HT-29 (cell line): ENCODE data around the gene HABP4. TPM values are rescaled to one million over a fixed set of nuclear protein-coding genes. Genes with fewer than 3 reads are reported as not detected.
"Not testable (repeated sequence)": the region's sequence is repeated elsewhere in the genome, so short reads cannot be mapped to it uniquely, and the experiment has no call there.

Experiments
- DNase-seq: peaks from one replicate; pipeline ENCODE4 v3.0.0-alpha.2; 2015; ENCODE audit warnings: low spot score
- total RNA-seq: library from RNA; depleted of rRNA; stranded (reverse); fragments of >200 nt; shearing (Covaris generic); gene quantifications from 2 replicates; pipeline ENCODE4 v1.2.3, GENCODE V29; 2014

The HABP4 gene
- total RNA-seq, 1 experiment from 2014 or later: 5.0 TPM

DNA sequence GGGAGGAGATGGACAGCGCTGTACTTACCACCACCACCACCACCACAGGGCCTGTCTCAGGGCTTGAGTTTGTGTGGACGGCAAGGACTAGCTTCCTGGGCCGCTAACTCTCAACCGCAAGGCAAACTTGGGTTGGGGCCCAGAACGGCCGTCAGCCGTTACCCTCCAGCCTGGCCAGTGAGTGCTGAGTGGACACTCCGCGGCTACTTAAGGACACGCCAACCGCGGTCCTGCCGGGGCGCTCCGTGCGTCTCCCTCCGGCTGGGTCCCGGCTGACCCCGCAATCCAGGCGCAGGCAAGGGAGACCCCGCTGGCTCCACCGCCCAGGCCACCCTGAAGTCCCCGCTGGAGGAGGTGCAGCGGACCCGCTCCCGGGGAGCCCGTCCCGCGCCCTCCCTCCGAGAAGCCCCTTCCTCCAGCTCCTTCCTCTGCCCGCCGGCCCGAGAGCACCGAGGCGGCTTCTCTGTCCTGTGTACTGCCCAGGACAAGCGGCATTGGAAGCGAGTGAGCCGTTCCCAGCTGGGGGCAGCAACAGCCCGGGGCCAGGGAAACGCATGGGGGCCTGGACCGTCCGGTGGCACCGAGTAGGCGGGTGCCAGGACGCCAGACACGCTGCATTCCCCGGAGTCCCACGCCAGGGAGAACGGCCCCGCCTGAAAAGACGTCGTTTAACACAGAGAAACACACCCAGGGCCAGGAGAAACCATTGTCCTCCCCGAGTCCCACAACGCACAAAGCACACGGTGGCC lies 46.6 kb downstream of the HABP4 start:
- DNase-seq: no peak

DNA sequence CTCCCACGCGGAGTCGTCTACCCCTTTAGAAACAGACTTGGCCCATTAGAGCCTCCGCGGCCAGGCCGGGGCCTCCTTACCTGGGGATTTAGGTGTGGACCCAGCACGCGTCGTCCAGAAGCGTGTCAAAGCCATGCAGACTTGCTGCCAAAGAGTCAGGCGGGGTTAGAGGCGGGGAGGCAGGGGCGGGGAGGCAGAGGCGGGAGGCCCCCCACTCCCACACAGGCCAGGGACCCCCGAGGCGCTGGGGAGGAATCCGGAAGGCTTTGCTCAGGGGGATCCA lies 47.1 kb downstream of the HABP4 start:
- no peak for DNase-seq

DNA sequence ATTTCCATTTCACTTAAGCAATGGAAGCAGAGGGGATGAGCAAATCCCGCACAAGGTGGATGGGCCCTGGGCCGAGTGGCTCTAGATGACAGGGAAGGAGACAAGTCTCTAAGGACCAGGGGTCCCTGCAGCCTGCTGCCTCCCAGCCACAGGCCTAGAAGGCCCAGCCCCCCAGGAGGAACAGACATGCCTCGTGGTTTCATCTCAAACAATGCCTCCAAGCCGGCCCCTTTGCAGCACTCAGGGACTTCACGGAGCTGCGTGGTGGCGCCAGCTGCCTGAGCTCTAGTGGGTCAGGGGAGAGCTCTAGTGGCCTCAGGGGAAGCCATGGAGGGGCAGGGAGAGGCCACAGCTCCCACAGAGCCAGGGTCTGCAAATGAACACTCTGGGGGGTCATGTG lies 48.8 kb downstream of the HABP4 start:
- no peak for DNase-seq

DNA sequence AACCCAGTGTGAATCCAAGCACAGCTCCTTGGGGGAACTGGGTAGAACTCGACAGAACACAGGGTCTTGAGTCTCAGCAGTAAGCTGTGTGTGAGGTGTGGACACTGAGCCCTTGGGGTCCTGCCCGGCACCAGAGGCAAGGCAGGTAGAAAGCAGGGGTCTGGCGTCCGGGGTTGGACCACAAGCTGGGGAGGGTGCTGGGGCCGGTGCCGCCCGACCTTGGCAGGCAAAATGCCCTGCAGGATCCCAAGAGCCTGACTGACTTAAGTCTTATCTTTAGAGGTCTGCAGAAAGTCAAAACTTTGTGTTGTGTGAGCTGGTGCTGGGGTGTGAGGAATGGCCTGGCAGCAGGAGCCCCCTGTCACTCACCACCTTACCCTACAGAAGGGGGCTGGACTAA lies 49.3 kb downstream of the HABP4 start:
- no peak for DNase-seq

DNA sequence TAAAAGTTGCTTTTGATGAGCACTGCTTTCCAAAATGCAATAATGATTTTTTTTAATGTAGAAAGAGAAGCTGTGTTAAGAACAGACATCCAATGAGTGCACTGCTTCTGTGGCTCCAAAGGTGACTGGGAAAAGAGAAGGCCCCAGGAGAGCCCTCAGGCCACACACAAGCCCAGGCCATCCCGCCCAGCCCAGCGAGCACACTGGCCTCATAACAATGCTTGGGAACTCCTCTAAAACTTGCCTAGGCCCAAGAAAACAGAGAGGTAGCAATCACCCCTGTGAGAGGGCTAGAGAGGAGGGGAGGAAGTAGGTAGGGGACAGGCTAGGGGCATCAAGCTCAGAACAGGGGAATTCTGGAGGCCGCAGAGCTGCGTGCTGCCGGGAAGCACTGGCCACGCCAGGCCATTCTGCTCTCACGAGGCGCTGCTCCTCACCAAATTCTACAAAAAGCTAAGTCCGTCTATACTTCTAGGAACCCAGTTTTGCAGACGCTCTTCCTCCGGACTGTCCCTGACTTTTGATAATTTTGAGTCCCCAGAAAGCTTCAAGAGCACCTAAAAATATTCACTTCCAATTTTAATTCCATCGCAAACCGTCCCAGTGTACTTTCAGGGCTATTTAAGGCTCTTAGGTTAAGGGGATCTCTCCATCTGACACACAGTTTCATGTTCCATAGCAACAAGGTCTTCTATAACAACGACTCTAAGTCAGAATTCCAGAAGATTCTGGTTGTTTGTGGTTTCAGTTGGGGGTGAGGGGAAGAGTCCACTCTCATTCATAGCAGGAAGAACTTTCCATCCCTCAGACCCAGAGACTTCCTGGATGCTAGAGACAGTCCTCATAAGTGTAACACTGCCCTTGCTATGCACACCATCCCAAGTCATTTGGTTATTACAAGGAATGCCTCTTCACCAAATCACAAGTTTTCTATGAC lies 51.0 kb downstream of the HABP4 start:
- DNase-seq: no peak

DNA sequence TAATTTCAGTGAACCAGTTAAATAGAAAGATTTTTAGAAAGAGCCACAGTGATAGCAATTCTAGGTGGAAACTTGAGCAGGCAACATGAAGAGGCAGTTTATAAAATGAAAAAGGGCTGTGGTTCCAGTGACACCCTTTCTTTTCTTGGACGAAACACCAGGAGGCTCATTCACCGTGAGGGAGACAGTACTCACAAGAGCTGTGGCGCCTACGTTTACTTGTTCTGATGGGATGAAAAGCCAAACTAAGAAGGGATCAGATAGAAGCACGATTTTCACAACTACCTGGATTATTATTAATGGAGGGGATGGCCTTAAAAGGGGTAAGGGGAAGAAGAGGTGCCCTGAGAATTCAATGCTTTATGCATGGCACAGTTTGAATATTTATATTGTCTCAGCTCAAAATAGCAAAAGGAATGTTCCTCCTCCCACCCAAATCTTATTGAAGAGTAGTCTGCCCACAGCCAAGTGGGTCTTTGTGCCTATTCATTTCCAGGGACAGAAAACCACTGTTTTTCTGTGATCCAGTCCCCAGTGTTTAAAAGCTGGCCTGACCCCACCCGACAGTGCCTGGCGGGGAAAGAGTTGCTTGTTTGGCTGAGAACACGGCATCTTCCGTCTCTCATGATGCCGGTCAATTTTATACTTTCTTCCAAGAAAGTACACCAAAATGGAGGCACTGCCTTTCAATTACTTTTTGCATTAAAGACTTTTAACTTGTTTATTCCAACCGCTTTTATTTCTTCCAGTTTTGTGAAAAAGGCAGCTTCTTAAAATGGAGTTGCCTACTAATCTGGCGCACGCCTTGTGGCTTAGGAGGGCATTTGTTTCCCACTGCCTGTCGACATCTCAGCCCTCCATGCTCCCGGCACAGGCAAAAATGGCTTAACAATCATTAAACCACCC lies 51.9 kb downstream of the HABP4 start:
- DNase-seq: no peak

DNA sequence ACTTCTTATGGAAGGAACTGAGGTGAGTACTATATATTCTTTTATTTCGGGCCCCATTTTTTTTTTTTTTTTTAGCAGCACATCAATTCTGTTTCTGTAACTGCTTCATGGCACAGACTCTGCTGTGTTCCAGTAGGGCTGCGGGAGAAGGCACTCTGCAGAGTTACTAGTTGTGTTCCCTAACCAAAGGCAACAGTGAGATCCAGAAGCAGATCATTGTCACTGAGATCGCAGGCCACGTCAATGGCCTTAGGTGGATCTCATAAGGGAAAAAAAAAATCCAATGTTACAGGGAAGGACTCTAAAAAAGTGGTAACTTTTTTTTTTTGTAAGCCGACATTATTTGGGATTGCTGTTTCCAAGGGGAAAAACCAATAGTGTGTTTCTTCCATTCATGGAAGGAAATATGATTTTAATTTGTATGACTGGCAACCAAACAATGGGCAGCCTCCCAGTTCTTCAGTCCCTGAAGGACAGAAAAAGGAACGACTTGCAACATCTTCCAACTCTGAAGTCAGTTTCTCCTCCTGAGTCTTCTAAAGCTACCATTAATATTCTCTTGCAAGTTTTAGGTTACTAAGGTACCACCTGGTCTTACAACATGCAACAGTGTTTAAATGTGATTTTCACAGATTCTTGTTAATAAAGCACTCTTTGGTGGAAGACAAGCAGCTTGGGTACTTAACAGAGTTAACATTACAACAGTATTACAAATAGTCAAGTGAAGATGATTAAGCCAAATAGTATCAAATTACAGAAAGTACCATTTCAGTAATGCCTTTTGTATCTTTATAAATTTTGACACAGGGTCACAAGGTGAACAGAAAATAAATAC lies 52.8 kb downstream of the HABP4 start:
- DNase-seq: no peak

DNA sequence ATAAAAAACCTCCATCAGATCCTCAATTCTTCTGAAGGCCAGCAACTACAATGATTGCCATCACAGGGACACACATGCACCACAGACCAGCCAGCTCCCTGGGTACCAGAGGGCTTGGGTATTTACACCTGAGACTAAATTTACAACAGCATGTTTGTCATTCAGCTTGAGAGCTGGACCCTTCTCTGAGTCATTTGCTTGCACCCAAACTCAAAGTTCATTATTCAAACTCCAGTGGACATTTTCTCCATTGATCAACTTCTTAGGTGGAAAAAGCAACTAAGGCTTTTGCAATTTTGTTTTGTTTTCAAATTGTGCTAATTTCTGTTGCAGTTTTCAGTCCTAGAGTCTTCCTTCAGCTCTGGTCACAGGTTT lies 53.4 kb downstream of the HABP4 start:
- not testable (repeated sequence) for DNase-seq

DNA sequence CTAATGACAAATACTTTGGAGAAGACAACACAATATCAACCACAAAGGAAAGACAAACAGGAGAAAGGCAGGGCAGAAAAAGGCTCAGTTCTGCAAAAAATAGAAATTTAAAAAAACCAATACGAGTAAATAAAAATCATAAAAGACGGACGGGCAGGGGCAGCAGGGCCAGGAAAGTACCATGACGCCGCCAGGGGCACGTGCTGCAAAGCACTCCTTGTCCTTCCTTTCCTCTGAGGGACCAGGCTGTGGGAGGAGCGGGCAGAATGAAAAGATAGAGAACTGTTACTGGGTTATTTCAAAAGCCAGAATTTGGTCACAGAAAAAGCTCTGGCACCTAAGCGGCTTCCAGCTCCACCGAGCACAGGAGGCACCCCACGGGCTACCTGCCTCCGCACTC lies 53.9 kb downstream of the HABP4 start:
- no peak for DNase-seq

DNA sequence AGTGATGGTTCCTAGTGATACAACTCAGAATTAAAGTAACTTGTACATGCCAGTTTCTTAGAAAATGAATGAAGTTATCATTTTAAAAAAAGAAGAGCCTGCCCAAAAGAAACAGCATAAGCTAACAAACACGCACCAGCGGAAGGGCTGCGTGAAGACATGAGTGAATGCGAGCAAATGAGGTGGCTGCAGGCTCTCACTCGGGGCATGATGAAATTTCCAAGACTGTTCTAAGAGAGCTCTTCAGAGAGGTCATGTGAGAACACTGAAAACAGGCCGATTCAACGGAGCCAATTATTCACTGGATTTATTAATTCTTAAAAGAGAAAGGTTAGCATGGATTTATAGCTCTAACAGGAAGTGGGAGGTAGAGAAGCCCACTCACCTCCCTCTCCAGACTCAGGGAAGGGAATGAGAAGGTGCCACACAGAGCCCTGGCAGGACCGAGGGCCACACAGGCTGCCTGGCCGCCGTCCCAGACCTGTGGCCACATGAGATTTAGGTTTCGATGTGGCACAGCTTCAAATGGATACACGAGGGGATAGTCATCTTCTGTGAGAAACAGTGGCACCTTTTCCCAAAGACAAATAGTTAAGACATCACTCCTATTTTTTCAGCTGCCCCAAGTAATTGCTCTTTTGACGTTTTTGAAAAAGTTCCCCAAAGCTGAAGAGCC lies 55.5 kb downstream of the HABP4 start:
- no peak for DNase-seq

DNA sequence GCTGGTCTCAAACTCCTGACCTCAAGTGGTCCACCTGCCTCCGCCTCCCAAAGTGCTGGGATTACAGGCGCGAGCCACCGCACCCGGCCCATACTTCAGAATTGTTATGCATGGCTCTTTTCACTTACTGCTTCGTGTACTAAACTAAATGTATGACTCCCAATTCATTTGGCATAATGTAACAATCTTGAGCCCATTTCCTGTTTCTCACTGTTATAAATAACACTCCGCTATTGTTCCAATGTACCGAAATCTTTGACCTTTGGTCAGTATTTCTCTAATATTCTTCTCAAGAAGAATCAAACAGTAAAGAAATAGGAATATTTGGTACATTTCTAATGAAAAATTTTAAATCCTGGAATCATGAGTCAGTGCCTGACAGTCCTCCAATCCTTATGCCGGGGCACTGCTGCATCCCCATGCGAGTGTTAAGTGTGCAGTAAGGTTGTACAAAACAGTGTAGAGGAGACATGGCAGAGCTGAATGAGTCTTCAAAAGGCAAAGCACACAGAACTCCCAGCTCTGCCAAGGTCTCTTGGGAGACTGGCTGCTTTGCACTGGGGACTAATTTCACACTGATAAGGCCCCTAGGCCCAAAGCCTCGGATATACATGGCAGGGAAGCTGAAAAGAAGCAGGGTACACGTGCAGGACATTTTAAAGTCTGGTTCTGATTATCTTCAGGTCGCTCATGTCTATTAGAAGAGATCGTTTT lies 58.4 kb downstream of the HABP4 start:
- DNase-seq: no peak

DNA sequence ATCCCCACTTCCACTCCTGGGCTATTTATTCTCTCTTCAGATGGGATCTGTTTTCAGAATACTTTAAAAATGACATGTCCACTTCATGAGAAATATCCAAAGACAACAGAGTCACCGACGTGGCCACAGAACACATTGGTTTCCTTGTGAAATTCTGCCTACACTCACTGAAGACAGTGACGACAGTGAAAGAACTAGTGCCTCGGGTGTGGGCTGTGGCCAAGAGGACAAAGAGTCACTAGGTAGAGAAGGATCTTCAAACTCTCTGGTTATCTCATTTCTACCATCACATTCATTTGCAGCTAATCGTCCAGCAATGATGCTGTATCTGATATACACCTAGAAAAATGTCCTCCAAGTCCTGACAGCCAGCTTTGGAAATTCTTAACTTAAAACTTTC lies 59.1 kb downstream of the HABP4 start:
- no peak for DNase-seq

DNA sequence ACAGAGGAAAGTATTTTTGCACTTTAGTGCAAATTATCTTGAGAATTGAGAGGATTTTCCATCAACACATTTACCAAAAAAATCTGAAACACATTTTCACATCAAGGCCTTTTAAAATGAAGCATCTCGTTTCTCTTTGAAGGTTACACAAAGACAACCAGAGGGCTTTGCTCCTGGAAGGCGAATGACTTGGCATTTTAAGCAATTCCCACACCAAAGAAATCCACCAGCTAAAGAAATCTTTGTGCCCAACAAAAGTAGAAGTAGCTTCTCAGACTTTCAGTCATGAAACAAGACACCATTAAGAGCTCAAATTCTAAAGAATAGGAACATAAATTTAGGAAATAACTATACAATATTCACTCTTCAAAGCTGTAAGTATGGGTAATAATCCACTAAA lies 59.9 kb downstream of the HABP4 start:
- no peak for DNase-seq

DNA sequence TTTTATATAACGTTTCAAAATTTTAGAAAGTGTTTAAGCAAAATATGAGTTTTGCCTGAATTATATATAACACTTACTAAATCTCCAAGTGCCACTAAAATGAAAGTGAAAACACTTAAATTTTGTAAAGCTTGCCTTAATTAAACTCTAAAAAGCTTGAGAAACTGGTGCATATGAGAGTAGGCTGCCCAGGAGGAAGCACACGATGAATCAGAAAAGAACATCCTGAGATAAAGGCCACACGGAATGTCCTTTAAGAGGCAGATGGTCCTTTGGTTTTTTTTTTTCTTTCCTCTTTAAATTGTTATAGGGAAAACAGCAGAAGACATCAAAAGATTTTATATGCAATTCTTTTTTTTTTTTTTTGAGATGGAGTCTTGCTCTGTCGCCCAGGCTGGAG lies 60.3 kb downstream of the HABP4 start:
- no peak for DNase-seq

DNA sequence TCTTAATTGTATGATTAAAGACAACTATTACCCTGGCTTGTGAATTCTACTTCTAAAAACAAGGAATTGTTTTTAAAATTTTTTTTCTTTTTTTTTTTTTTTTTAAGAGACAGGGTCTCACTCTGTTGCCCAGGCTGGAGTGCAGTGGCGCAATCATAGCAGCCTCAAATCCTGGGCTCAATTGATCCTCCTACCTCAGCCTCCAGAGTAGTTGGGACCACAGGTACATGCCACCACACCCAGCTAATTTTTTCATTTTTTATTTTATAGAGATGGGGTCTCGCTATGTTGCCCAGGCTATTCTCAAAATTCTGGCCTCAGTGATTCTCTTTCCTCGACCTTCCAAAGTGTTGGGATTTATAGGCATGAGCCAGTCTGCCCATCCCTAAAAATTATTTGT lies 62.3 kb downstream of the HABP4 start:
- DNase-seq: no peak

DNA sequence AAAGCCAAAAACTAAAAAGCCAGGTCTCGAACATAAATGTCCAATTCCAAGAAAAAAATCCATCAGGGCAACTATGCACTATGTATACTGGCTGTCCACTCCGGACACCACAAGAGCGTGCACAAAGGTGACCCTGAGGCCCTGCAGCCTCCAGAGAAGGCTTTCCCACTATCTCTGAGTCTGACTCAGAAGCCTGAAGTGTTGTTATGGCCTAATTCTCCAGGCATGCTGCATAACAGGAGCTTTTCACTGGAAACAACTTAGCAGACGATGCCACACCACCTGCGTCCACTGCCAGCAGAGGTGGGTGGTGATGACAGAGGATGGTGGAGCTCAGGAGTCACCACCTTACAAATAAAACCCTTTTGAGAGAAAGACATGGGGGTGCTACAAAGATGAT lies 63.7 kb downstream of the HABP4 start:
- DNase-seq: no peak

DNA sequence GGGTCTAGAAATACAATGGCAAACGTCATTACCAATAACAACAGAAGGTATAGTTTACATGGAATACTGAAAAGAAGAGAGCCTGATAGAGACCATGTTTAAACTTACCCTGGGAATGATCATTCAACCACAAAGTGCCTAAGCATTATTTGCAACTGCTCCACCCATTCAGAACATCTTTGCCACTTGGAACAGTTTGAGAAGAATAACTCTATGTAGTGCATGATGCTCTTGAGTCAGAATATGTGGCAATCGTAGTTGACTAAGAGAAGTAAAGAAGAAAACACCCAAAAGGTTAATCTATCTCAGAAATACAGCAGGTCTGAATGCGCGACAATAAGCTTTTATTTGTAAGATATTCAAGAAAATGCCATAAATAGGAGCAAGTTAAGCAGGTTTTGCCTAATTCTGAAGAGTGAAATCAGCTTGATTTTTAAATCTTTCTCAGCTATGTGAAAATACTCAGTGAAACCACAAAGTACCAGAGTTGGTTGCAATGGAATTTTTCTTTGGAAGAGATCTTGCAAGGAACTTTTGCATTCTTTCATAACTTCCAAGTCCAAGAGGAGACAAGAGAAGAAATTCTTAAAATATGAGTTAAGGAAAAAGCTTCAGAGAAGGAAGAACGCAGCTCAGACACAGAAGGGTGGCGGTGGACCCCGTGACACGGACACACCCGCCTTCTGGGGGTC lies 64.3 kb downstream of the HABP4 start:
- no peak for DNase-seq

DNA sequence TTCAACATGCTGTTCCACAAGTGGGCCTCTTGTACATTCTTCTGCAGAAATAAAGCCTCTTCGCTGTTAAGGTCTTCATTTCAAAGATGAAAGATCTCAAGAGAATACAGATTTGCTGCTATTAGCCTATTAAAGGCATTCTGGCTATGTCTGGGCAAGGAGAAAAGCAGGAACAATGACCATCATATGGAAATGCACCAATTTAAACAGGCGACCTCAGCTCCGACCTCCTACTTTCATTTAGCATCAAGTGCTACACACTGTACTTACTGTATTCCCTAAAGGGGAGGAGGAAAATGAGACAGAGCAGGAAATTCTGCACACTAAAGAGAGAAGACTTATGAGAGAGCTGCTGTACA lies 64.8 kb downstream of the HABP4 start:
- DNase-seq: no peak
